WTC11 (cell line): ENCODE measurements around the gene ANKRD33.

ENCODE experiments used
- ATF1 ChIP-seq: sonication (generic); formaldehyde crosslinking; IDR thresholded peaks from 2 replicates; pipeline ENCODE4 v1.8.1; 2023; ENCODE audit warnings: mild to moderate bottlenecking, moderate library complexity, missing genetic modification reagents
- ESRRA ChIP-seq: sonication (generic); formaldehyde crosslinking; IDR thresholded peaks from 2 replicates; pipeline ENCODE4 v1.8.1; 2022; ENCODE audit warnings: mild to moderate bottlenecking, missing genetic modification reagents, borderline replicate concordance
- NR1H2 ChIP-seq: sonication (generic); formaldehyde crosslinking; IDR thresholded peaks from 2 replicates; pipeline ENCODE4 v1.9.0; 2021; ENCODE audit warnings: mild to moderate bottlenecking, moderate library complexity, missing genetic modification reagents
- SP1 ChIP-seq: sonication (generic); formaldehyde crosslinking; conservative IDR thresholded peaks from 2 replicates; pipeline ENCODE4 v1.8.1; 2022; ENCODE audit warnings: missing genetic modification reagents
- TP53 ChIP-seq: sonication (generic); formaldehyde crosslinking; IDR thresholded peaks from 2 replicates; pipeline ENCODE4 v1.8.1; 2023; ENCODE audit warnings: mild to moderate bottlenecking, missing genetic modification reagents
- TF ChIP-seq, protein P1 (sequence below): sonication (generic); formaldehyde crosslinking; IDR thresholded peaks from 2 replicates; pipeline ENCODE4 v1.8.1; 2022; ENCODE audit warnings: low read depth, missing genetic modification reagents, borderline replicate concordance
- TF ChIP-seq, protein P2 (sequence below): fragments of 250-450 bp; sonication (Bioruptor Pico); IDR thresholded peaks from 2 replicates; pipeline ENCODE4 v2.1.2; 2022; ENCODE audit warnings: mild to moderate bottlenecking, moderate library complexity
- TF ChIP-seq, protein P3 (sequence below): fragments of 200-600 bp; IDR thresholded peaks from 2 replicates; pipeline ENCODE4 v1.8.0; 2022; ENCODE audit warnings: antibody characterized with exemption
- TF ChIP-seq, protein P4 (sequence below): sonication (generic); formaldehyde crosslinking; conservative IDR thresholded peaks from 2 replicates; pipeline ENCODE4 v1.8.1; 2022; ENCODE audit warnings: mild to moderate bottlenecking, missing genetic modification reagents
- TF ChIP-seq, protein P5 (sequence below): sonication (generic); formaldehyde crosslinking; IDR thresholded peaks from 2 replicates; pipeline ENCODE4 v1.8.0; 2022; ENCODE audit warnings: mild to moderate bottlenecking, missing genetic modification reagents
- TF ChIP-seq, protein P6 (sequence below): fragments of 250-450 bp; sonication (Bioruptor Pico); IDR thresholded peaks from 2 replicates; pipeline ENCODE4 v1.9.0; 2021; ENCODE audit warnings: mild to moderate bottlenecking

DNA sequence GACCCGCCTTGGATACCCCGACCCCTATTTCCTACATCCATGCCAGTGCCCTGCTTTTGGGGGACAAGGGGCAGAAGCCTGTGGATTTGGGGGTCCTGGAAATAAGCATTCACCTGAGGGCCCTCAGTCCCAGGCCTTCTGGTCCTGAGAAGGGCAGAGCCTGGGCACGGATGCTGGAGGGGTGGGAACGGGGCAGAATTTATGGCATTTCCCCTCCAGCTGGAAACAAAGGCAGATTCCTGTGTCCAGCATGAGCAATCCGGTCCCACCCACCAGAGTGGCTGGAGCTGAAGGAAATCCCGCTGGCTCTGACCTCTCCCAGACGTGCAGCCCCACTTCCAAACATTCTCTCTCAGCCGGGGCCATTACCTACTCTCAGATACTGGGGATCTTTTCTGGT is 9.3 kb downstream of the ANKRD33 start:
- TF ChIP-seq, protein P1, sequence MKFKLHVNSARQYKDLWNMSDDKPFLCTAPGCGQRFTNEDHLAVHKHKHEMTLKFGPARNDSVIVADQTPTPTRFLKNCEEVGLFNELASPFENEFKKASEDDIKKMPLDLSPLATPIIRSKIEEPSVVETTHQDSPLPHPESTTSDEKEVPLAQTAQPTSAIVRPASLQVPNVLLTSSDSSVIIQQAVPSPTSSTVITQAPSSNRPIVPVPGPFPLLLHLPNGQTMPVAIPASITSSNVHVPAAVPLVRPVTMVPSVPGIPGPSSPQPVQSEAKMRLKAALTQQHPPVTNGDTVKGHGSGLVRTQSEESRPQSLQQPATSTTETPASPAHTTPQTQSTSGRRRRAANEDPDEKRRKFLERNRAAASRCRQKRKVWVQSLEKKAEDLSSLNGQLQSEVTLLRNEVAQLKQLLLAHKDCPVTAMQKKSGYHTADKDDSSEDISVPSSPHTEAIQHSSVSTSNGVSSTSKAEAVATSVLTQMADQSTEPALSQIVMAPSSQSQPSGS (CRISPR knock-in tag): no peak
- TF ChIP-seq SP1: no peak
- TF ChIP-seq, protein P2, sequence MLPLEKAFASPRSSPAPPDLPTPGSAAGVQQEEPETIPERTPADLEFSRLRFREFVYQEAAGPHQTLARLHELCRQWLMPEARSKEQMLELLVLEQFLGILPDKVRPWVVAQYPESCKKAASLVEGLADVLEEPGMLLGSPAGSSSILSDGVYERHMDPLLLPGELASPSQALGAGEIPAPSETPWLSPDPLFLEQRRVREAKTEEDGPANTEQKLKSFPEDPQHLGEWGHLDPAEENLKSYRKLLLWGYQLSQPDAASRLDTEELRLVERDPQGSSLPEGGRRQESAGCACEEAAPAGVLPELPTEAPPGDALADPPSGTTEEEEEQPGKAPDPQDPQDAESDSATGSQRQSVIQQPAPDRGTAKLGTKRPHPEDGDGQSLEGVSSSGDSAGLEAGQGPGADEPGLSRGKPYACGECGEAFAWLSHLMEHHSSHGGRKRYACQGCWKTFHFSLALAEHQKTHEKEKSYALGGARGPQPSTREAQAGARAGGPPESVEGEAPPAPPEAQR (CRISPR knock-in tag): no peak
- TF ChIP-seq, protein P3, sequence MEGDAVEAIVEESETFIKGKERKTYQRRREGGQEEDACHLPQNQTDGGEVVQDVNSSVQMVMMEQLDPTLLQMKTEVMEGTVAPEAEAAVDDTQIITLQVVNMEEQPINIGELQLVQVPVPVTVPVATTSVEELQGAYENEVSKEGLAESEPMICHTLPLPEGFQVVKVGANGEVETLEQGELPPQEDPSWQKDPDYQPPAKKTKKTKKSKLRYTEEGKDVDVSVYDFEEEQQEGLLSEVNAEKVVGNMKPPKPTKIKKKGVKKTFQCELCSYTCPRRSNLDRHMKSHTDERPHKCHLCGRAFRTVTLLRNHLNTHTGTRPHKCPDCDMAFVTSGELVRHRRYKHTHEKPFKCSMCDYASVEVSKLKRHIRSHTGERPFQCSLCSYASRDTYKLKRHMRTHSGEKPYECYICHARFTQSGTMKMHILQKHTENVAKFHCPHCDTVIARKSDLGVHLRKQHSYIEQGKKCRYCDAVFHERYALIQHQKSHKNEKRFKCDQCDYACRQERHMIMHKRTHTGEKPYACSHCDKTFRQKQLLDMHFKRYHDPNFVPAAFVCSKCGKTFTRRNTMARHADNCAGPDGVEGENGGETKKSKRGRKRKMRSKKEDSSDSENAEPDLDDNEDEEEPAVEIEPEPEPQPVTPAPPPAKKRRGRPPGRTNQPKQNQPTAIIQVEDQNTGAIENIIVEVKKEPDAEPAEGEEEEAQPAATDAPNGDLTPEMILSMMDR: no peak
- no peak for TF ChIP-seq NR1H2 (CRISPR knock-in tag)
- TF ChIP-seq ATF1 (CRISPR knock-in tag): no peak
- no peak for TF ChIP-seq TP53
- TF ChIP-seq, protein P4, sequence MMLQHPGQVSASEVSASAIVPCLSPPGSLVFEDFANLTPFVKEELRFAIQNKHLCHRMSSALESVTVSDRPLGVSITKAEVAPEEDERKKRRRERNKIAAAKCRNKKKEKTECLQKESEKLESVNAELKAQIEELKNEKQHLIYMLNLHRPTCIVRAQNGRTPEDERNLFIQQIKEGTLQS (CRISPR knock-in tag): no peak
- TF ChIP-seq, protein P5, sequence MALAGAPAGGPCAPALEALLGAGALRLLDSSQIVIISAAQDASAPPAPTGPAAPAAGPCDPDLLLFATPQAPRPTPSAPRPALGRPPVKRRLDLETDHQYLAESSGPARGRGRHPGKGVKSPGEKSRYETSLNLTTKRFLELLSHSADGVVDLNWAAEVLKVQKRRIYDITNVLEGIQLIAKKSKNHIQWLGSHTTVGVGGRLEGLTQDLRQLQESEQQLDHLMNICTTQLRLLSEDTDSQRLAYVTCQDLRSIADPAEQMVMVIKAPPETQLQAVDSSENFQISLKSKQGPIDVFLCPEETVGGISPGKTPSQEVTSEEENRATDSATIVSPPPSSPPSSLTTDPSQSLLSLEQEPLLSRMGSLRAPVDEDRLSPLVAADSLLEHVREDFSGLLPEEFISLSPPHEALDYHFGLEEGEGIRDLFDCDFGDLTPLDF (CRISPR knock-in tag): no peak
- TF ChIP-seq ESRRA (CRISPR knock-in tag): no peak
- TF ChIP-seq, protein P6, sequence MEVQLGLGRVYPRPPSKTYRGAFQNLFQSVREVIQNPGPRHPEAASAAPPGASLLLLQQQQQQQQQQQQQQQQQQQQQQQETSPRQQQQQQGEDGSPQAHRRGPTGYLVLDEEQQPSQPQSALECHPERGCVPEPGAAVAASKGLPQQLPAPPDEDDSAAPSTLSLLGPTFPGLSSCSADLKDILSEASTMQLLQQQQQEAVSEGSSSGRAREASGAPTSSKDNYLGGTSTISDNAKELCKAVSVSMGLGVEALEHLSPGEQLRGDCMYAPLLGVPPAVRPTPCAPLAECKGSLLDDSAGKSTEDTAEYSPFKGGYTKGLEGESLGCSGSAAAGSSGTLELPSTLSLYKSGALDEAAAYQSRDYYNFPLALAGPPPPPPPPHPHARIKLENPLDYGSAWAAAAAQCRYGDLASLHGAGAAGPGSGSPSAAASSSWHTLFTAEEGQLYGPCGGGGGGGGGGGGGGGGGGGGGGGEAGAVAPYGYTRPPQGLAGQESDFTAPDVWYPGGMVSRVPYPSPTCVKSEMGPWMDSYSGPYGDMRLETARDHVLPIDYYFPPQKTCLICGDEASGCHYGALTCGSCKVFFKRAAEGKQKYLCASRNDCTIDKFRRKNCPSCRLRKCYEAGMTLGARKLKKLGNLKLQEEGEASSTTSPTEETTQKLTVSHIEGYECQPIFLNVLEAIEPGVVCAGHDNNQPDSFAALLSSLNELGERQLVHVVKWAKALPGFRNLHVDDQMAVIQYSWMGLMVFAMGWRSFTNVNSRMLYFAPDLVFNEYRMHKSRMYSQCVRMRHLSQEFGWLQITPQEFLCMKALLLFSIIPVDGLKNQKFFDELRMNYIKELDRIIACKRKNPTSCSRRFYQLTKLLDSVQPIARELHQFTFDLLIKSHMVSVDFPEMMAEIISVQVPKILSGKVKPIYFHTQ (CRISPR knock-in tag): no peak
